Brain microvascular endothelial cell (primary cell): Measurements from ENCODE around the gene CLIP2.
"Not testable (repeated sequence)": the region's sequence is repeated elsewhere in the genome, so short reads cannot be mapped to it uniquely, and the experiment has no call there.

Experiments used
- DNase-seq: peaks from one replicate; pipeline ENCODE4 v3.0.0-alpha.2; 2020
- H3K27ac ChIP-seq: fragments of 250-450 bp; sonication (Bioruptor Pico); 2 replicates; pipeline ENCODE4 v1.5.1; 2020; ENCODE audit warnings: mild to moderate bottlenecking, moderate library complexity
- H3K27me3 ChIP-seq: fragments of 250-450 bp; sonication (Bioruptor Pico); replicated peaks from 2 replicates; pipeline ENCODE4 v1.5.1; 2020; ENCODE audit warnings: mild to moderate bottlenecking
- H3K36me3 ChIP-seq: fragments of 250-450 bp; sonication (Bioruptor Pico); replicated peaks from 2 replicates; pipeline ENCODE4 v1.5.1; 2020; ENCODE audit warnings: mild to moderate bottlenecking
- H3K4me3 ChIP-seq: 2 replicates; pipeline ENCODE4 v1.5.1; 2011; ENCODE audit warnings: low read depth, mild to moderate bottlenecking, control low read depth, low read length, moderate library complexity
- CTCF ChIP-seq: IDR thresholded peaks from 2 replicates; pipeline ENCODE4 v1.5.1; 2011; ENCODE audit warnings: low read depth, mild to moderate bottlenecking, moderate library complexity, low read length, control low read depth, inconsistent platforms; ENCODE audit errors: missing control alignments
- in situ Hi-C: cut with HindIII; loops from 2 replicates; pipeline ENCODE4 v1.10.0; 2017; ENCODE audit warnings: low sequenced_read_pairs, low pct_ligation_motif_present

The CLIP2 gene

DNA sequence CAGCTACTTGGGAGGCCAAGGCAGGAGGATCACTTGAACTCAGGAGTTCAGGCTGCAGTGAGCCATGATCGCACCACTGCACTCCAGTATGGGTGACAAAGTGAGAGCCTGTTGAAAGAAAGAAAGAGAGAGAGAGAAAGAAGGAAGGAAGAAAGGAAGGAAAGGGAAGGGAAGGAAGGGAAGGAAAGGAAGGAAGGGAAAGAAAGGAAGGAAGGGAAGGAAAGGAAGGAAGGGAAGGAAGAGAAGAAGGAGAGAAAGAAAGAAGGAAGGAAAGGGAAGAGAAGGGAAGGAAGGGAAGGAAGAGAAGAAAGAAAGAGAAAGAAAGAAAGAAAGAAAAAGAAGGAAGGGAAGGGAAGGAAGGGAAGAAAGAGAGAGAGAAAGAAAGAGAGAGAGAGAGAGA, 61.5 kb downstream of the CLIP2 start:
- H3K36me3 ChIP-seq, result peaks cover 12% of the 10 kb centered on the region
- no peak for DNase-seq
- no peak overlapping the region for H3K4me3 ChIP-seq
- in situ Hi-C loops, result no loop called here
- no peak overlapping the region for H3K27ac ChIP-seq
- TF ChIP-seq CTCF, result no peak
- H3K27me3 ChIP-seq, result no peaks in the 10 kb centered on the region

DNA sequence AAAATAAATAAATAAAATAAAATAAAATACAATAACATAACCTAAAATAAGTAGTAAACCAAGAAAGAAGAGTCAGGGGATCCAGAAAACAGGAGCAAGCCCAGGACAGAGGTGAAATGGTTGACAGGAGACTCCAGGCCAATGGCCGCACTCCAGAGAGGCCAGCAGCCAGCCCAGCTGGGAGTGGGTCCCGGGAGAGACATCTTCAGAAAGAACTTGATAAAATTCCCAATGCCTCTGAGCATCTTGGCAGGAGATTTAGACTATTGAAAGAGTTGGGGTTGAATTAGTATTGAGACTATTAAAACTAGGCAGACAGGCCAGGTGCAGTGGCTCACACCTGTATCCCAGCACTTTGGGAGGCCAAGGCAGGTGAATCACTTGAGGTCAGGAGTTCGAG, 62.6 kb downstream of the CLIP2 start:
- peaks cover 18% of the 10 kb centered on the region for H3K36me3 ChIP-seq
- no peak for TF ChIP-seq CTCF
- no peak overlapping the region for H3K4me3 ChIP-seq
- DNase-seq, result no peak
- H3K27ac ChIP-seq, result no peak overlapping the region
- no peaks in the 10 kb centered on the region for H3K27me3 ChIP-seq
- in situ Hi-C loops, result no loop called here

GRCh38 chr7:74352551-74353138, 63.4 kb downstream of the CLIP2 start:
- H3K27me3 ChIP-seq, H3K4me3 ChIP-seq, in situ Hi-C loops, H3K27ac ChIP-seq, DNase-seq: not testable (repeated sequence)
- H3K36me3 ChIP-seq, result peaks cover 22% of the 10 kb centered on the region

DNA sequence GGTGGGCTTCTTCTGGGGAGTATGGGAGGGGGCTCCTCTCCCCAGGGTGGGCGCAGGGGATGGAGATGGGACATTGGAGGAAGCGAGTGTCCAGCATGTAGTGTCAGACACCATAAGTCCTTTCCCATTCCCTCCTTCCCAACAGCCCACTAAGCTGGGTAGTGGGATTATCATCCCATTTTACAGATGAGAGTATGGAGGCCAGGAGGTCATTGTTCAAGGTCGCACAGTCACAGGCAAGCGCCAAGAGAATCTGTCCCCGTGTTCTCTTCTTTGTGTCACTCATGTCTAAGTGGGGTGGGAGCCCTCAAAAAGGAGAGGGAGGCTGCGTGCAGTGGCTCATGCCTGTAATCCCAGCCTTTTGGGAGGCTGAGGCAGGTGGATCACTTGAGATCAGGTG, 64.8 kb downstream of the CLIP2 start:
- no peak for DNase-seq
- in situ Hi-C loops, result no loop called here
- TF ChIP-seq CTCF, result no peak
- Histone ChIP-seq H3K36me3 (peaks cover 28% of the 10 kb centered on the region), H3K27ac (no peak overlapping the region), H3K27me3 (no peaks in the 10 kb centered on the region), H3K4me3 (no peak overlapping the region)

GRCh38 chr7:74355091-74355490, 65.9 kb downstream of the CLIP2 start:
- in situ Hi-C loops, result no loop called here
- peaks cover 31% of the 10 kb centered on the region for H3K36me3 ChIP-seq
- no peaks in the 10 kb centered on the region for H3K27me3 ChIP-seq
- no peak for TF ChIP-seq CTCF
- DNase-seq, result peak; percentile 94
- H3K27ac ChIP-seq, result peak overlapping the region; percentile 59
- no peak overlapping the region for H3K4me3 ChIP-seq

GRCh38 chr7:74356589-74357315, 67.5 kb downstream of the CLIP2 start:
- Histone ChIP-seq H3K27me3 (no peaks in the 10 kb centered on the region), H3K36me3 (peaks cover 44% of the 10 kb centered on the region), H3K27ac (no peak overlapping the region), H3K4me3 (no peak overlapping the region)
- in situ Hi-C loops, result no loop called here
- TF ChIP-seq CTCF, result no peak
- no peak for DNase-seq
